ENCODE measurements around the gene C2CD4B. TPM values are rescaled to one million over a fixed set of nuclear protein-coding genes. Genes with fewer than 3 reads are reported as not detected.

Gene C2CD4B, protein sequence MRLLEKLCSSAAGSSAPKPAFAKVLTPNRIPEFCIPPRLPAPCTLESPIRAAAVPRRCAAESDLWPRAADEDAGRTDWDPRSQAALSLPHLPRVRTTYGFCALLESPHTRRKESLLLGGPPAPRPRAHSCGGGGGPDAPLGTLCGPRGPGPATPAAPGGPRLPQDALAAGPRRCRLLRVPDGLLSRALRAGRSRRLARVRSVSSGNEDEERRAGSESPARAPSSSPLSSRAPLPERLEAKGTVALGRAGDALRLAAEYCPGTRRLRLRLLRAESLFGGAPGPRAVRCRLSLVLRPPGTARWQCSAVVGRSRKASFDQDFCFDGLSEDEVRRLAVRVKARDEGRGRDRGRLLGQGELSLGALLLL
- total RNA-seq, result 12.1 TPM
- long read RNA-seq, result 0 reads

DNA sequence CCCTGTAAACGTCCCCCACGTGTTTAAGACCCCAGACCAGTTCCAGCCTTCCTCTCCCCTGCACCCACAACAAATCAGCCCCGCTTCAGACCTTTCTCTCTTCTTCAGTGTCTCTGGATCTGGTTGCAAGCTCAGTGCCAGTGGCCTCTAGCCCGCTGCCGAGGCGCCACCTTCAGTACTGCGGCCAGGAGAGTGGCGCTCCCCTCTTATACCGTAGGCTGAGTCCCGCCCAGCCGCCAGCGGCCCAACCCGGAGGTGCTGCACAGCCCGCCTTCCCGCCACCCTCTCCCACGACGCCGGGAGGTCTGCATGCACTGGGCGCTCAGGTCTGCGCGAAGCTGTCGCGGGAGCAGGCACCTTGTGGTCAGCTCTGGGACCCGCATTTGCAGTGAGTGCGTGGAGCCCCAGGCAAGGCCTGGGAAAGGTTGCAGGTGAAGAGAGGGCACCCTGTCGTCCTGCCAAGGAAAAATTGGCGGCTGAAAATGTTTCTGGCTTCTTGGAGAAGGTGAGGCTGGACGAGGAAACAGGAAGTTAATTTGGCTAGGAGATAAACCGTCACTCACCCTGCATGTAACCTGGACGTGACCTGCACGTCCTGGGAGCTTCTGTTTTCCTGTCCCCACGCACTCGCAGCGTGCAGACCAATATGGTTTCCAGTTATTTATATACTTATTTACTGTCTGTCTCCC is at the start of gene C2CD4B:
TSS of gene C2CD4B (minus strand) at position 182 of the 689 bp plus-strand sequence. CDS start 301 bp downstream, outside the sequence.
- DNase-seq (ENCODE audit: low spot score), result peak; percentile 92

DNA sequence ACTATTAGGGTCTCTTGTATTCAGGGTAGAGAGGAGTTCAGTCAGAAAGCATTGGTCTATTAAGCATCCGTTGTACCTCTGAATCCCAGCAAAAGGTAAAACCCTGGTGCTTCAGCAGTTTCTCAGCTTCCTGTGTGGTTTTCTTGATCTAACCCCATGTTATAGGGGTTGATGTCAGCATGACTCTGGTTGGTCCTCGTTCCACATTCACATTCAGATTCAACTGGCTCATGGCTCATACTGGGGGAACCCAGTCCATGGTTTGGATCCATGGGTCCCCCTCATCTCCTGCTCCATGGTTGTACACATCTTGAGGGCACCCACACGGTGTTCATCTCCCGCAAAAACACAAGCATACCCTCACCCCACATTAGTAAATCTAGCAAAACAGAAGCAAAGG is 47.7 kb upstream of the C2CD4B start:
- no peak for DNase-seq (ENCODE audit: low spot score)

DNA sequence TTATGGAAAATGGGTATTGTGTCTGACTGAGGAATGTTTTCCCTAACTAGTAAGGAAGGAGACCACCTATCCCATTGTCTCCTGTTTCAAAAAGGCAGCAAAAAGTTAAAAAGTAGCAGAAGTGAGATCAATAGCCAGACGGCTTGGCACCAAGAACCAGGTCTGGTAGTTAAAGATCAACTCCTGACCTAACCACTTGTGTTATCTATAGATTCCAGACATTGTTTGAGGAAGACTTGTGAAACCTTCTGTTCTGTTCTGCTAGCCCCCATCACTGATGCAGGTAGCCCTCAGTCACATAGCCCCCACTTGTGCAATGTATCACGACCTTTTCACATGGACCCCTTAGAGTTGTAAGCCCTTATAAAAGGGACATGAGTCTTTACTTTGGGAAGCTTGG is 46.3 kb upstream of the C2CD4B start:
- no peak for DNase-seq (ENCODE audit: low spot score)

DNA sequence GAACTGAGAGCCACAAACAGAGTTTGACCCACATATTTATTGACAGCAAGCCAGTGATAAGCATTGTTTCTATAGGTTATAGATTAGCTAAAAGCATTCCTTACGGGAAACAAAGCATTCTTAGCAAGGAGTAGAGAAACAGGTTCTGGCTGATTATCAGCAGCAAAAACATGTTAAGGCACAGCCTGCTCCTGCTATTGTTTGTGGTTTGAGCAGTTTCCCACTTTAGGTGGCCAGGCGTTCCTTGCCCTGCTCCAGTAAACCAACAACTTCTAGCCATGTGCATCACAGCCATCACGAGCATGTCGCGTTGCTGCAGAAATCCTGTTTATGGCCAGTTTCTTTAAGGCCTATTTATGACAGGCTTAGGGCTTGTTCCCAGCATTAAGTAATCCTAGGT is 44.7 kb upstream of the C2CD4B start:
- DNase-seq (ENCODE audit: low spot score), result no peak

DNA sequence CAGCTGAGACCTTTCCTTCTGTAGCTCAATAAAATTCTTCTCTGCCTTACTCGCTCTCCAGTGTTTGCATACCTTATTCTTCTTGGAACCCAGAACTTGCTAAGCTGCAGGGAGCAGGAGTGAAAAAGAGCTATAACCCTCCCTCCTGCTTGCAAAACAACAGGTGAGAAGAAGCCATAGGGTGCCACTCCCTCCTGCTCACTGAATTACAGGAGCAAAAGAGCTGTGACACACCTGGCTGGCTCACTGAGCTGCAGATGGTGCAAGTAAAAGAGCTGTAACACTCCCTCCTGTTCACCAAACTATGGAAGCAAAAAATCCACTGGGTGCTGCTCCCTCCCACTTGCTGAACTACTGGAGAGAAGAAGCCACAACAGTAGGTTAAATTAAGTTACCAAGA is 44.2 kb upstream of the C2CD4B start:
- no peak for DNase-seq (ENCODE audit: low spot score)

DNA sequence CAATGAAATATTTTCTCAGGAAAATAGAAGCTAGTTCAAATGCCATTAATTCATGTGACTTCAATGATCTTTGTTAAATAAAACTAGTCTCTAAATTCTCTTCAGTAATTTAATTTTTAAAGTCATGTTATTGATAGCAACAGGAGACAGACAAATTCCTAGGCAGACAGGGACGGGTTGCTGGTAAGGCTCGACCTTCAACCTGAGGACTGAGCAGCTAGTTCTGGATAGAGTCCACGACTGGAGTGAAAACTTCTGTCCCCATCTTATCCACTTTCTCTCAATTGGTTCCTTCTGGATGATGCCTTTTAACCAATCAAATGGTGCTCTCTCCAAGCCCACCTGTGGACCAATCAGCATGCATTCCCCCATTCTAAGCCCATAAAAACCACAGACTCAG is 43.8 kb upstream of the C2CD4B start:
- no peak for DNase-seq (ENCODE audit: low spot score)

DNA sequence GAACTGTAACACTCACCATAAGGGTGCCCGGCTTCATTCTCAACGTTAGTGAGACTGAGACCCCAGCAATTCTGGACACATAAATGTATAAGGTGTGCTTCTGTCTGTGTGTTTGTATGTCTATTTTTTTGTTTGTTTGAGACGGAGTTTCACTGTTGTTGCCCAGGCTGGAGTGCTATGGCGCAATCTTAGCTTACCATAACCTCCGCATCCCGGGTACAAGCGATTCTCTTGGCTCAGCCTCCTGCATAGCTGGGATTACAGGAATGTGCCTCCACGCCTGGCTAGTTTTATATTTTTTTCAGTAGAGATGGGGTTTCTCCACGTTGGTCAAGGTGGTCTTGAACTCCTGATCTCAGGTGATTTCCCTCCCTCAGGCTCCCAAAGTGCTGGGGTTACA is 43.3 kb upstream of the C2CD4B start:
- no peak for DNase-seq (ENCODE audit: low spot score)

DNA sequence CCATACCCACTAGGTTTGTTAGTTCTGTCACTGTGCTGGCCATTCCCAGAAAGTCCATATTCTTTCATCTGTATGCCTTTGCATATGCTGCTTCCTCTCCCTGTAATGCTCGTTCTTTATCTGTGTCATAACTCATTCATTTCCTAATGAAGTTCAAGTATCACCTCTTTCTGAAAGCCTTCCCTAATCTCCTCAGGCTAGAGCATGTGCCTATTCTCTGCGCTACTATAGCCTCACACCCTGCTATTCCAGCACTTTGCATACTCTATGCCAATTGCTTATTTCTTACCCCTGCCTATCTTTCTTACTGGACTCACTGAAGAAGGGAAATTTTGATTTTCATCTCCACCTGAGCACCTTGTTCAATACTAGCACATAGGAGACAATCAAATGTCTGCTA is 25.6 kb upstream of the C2CD4B start:
- DNase-seq (ENCODE audit: low spot score), result no peak

DNA sequence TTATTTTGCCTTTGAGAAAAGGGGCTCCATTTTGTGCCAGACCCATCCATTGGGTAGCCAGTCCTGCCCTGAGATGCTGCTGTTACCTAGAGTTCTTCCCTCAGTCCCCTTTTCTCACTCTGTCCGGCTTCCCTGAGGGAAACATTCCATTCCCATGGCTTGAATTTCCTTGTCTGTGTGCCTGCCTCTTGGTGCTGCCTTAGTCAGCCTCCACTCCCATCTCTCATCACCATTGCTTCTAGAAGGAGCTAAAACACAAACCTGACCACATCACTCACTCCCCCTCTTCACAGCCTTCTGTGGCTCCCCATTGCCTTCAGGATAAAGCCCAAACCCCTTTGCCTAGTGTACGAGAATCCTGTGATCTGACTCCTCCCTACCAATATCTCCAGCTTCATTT is 25.2 kb upstream of the C2CD4B start:
- DNase-seq (ENCODE audit: low spot score), result no peak

DNA sequence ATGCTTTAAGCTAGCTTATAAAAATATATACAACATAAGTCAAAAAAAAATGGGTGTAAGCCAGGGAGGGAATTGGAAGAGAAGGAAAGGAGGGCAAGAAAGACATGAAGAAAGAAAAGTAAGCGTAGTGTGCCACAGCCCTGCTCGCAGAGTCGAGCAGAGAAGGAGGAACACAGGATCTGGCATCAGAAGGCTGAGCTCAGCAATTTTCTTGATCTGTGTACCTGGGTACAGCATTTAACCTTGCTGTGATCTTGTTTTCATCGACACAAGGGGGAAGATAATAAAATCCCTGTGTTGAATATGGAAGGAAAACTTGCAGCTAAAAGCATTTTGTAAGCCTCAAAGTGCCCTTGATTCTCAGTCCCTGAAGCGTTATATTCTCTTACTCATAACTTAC is 23.7 kb upstream of the C2CD4B start:
- DNase-seq (ENCODE audit: low spot score), result no peak

DNA sequence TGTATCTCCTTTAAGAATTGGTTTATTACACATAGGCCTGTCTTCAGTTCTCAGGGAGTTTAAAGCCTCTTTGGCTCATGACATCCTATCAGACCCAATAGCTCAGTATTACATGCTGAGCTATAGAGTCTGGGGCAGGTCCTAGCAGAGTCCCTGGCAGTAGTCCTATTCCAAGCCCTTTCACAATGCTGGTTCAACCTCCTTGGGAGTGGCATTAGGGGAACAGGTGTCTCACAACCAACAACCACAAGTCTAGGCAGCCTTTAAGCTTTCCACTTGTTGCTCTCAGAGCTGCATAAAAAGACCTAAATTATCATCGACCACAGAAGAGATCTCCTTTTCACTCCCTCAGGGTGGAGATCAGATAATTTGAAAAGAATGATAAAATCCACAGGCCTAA is 22.8 kb upstream of the C2CD4B start:
- no peak for DNase-seq (ENCODE audit: low spot score)

DNA sequence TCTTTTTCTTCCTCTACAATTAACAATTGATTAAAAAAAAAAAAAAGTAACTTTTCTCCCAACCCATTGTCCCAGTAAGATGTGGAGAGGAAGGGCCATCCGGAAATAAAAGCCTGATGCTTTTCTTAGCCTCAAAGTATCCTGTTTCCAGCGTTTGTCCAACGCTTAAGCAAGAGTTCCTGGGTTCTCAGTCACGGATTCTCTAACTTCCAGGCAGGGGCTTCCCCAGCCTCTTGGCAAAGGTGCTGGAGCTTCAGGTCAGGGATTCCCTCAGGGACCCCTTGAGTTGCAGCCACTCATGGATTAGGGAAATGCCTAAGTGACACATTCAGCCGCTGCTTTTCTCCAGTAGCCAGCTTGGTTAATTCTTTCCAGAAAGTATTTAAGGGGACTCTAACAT is 22.3 kb upstream of the C2CD4B start:
- DNase-seq (ENCODE audit: low spot score), result no peak

DNA sequence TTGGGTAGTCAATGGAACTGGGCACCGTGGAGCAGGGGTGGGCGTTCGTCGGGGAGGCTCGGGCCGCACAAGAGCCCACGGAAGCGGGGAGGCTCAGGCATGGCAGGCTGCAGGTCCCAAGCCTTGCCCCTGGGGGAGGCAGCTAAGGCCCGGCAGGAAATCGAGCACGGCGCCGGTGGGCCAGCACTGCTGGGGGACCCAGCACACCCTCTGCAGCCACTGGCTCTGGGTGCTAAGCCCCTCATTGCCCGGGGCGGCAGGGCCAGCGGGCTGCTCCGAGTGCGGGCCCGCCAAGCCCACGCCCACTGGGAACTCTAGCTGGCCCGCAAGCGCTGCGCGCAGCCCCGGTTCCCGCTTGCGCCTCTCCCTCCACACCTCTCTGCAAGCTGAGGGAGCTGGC is 21.5 kb upstream of the C2CD4B start:
- DNase-seq (ENCODE audit: low spot score), result no peak

DNA sequence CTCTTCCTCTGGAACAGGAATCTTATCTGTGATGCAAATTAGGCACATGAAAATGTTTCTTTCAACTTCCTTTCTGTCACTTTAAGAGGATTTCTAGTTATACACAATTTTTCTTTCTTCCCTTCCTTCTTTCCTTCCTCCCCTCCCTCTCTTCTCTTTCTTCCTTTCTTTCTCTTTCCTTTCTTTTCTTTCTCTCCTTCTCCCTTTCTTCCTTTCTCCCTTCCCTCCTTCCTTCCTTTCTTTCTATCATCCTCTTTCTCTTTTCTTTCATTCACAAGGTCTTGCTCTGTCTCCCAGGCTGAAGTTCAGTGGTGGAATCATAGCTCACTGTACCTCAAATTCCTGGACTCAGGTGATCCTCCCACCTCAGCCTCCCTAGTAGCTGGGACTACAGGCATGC is 18.0 kb upstream of the C2CD4B start:
- no peak for DNase-seq (ENCODE audit: low spot score)

DNA sequence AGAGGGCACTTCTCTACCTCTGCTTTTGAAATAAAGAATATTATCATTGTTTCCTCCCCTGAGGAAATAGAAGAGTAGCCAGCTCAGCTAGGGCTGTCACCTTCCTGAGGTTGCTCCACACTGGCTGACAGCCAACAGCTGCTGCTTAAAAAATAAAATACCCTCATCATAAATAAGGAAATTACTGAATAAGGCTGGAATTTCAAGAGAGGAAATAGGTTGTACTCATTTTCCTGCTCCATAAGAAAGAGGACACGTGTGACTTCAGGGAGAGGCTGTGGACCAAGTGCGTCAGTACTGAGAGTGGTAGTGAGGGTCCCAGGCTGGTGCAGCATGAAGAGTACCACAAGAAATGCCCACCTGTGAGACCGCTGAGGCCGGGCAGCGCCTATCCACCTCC is 8.1 kb upstream of the C2CD4B start:
- DNase-seq (ENCODE audit: low spot score), result no peak

DNA sequence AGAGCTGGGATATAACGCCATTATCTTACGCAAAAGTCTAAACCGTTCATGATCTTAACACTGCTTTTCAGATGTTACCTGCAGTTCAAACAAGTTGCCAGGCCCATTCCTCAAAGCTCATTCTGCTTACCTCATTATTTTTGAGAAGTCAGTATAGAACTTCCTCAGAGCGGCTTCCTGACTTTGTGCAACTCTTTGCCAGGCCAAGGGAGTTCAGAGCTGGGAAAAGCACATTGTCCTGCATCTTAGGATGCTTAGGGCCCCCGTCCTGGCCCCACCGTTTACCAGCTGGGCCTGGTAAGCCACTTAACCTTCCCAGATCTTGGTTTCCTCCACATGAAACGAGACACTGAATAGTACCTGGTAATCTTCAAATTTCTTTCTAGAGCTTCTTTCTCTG is 6.8 kb upstream of the C2CD4B start:
- DNase-seq (ENCODE audit: low spot score), result no peak

DNA sequence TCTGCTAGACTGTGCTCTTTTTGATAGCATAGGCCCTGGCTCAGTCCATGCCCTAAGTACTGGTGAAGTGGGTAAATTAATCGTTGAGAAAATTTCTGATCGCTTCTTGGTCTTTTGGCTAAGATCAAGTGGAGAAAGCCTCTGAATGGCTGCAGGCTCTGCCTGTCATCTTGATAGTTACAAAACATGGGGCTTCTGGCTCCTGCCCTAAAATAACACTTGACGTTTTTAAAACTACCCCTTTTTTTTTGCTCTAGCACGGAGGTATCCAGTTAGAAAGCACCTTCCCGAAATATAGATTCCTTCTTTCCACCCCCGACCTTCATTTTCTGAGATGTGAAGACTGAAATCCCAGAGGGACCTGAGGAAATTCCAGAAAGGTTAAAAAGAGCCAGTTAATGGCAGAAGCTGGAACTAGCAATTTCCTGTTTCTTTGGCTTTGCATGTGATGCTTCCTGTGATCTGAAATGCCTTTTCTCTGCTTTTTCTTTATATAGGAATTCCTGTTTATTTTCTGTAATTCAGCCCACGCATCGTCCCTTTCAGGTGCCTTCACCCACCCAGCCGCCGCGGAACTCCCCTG is 799 bp upstream of the C2CD4B start:
- DNase-seq (ENCODE audit: low spot score), result no peak

DNA sequence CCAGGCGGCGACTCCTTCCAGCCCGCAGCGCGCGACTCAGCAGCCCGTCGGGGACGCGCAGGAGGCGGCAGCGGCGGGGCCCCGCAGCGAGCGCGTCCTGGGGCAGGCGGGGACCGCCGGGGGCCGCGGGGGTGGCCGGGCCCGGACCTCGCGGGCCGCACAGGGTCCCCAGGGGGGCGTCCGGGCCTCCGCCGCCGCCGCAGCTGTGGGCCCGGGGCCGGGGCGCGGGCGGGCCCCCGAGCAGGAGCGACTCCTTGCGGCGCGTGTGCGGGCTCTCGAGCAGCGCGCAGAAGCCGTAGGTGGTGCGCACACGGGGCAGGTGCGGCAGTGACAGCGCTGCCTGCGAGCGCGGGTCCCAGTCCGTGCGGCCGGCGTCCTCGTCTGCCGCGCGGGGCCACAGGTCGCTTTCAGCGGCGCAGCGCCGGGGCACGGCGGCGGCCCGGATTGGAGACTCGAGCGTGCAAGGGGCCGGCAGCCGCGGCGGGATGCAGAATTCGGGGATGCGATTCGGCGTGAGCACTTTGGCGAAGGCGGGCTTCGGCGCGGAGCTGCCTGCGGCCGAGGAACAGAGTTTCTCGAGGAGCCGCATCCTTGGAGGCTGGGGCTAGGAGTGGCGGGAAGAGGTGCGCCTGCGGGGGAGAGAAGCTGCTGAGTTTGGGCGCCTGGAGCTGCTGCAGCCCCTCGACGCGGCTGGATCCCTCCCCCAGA is 535 bp downstream of the C2CD4B start:
- DNase-seq (ENCODE audit: low spot score), result no peak

DNA sequence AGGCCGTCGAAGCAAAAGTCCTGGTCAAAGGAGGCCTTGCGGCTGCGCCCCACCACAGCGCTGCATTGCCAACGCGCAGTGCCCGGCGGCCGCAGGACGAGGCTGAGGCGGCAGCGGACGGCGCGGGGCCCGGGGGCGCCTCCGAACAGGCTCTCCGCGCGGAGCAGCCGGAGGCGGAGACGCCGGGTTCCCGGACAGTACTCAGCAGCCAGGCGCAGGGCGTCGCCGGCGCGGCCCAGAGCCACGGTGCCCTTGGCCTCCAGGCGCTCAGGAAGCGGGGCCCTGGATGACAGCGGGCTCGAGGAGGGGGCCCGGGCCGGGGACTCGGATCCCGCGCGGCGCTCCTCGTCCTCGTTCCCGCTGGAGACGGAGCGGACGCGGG is 1.1 kb downstream of the C2CD4B start:
- DNase-seq (ENCODE audit: low spot score), result no peak

DNA sequence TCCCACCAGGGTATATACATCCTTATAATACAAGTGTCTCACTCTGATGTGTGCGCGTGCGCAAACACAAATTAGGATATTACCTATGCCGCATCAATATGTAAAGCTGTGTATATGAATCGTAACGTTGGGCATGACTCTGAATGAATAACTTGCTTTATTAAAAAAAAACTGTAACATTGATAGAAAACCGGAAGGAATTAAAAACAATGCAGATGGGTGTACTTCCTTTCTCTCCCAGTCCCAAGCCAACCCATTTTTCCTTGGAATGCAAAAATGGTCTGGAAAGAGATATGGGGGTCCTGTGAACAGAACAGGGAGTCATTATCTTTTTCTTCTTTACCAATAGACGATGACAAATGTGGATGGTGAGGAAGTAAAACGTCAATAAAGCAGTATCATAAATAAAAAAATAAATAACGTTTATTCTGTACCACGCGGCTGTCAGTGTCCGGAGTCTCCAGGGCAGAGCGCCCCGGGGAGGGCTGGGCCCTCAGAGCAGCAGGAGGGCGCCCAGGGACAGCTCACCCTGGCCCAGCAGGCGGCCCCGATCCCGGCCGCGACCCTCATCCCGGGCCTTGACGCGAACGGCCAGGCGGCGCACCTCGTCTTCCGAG is 1.6 kb downstream of the C2CD4B start:
- no peak for DNase-seq (ENCODE audit: low spot score)

DNA sequence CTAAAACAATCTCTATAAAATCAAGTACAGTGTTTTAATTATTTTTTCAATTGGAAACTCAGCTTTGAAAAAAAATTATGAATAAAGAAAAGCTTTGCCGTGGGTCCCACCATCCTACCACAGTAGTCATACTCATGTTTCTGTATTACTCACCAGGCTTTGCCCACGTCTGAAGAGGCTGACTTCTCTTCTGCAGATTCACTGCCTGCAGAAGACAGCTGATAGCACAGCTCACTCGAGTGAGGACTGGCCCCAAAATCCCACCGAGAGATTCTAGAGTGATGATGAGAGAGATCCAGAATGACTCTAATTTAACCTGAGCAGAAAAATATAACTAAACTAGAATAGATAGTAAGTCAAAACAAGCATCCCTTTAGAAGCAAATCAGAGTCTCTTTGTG is 11.9 kb downstream of the C2CD4B start:
- no peak for DNase-seq (ENCODE audit: low spot score)

DNA sequence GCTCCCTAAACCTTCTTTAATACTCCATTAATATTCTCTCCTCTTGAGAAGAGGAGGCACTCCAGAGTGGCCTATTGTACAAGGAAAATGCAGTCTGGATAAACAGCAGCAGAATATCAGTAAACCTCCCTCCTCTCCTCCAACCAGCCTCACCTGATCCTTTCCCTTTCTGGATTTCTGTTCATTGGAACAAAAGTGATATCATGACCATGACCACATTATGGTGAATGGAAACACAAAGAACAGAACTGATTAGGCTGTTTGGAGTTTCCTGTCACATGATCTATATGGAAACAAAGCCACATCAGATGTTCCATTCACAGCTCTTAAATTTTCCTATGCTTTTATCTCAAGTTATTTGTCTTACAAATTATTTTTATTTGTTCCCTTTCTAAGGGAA is 14.6 kb downstream of the C2CD4B start:
- DNase-seq (ENCODE audit: low spot score), result no peak
